PC-9 (cell line): ENCODE results near the gene ACOXL. TPM values are rescaled to one million over a fixed set of nuclear protein-coding genes. Genes with fewer than 3 reads are reported as not detected.
"Not testable (repeated sequence)": the region's sequence is repeated elsewhere in the genome, so short reads cannot be mapped to it uniquely, and the experiment has no call there.

Experiments used
- BruUV-seq: library from RNA; stranded (reverse); fragments of 400-500 nt; replicated peaks from 2 replicates; lab custom pipeline; 2021; lab: Mats Ljungman, UMichigan
- CTCF ChIA-PET: fragments of 300-600 bp; sonication (Branson Sonifier 250); formaldehyde crosslinking; loops from one replicate; lab custom pipeline; 2022; ENCODE audit warnings: antibody characterized with exemption; lab: Charles Lee
- POLR2A ChIA-PET: fragments of 300-600 bp; sonication (Branson Sonifier 250); formaldehyde crosslinking; loops from one replicate; lab custom pipeline; 2022; ENCODE audit warnings: antibody characterized with exemption; ENCODE audit not compliant: unreplicated experiment; lab: Charles Lee
- DNase-seq, 2 experiments: peaks; one replicate each; pipeline versions ENCODE4 v3.0.0 to v3.0.0-alpha.2; 2015 to 2022; ENCODE audit warnings: mixed read lengths in 1 of 2
- H2AFZ ChIP-seq: fragments of 200-600 bp; sonication (generic); 2 replicates; pipeline ENCODE4 v1.8.1; 2017; ENCODE audit warnings: antibody characterized with exemption
- H3F3A ChIP-seq: fragments of 200-600 bp; sonication (generic); 2 replicates; pipeline ENCODE4 v1.8.1; 2017; ENCODE audit warnings: antibody characterized with exemption, mild to moderate bottlenecking, low read depth; ENCODE audit not compliant: insufficient read depth
- H3K27ac ChIP-seq: fragments of 200-600 bp; sonication (generic); 2 replicates; pipeline ENCODE4 v1.6.1; 2016; ENCODE audit warnings: mixed run types
- H3K27me3 ChIP-seq: fragments of 200-600 bp; sonication (generic); 2 replicates; pipeline ENCODE4 v1.6.1; 2016; ENCODE audit warnings: low read depth, mixed run types; ENCODE audit not compliant: insufficient read depth
- H3K36me3 ChIP-seq: fragments of 200-600 bp; sonication (generic); 2 replicates; pipeline ENCODE4 v1.6.1; 2016; ENCODE audit warnings: low read depth, mixed run types
- H3K4me1 ChIP-seq: fragments of 200-600 bp; sonication (generic); replicated peaks from 2 replicates; pipeline ENCODE4 v1.6.1; 2016; ENCODE audit warnings: mixed run types; ENCODE audit not compliant: insufficient read depth
- H3K4me2 ChIP-seq: fragments of 200-600 bp; sonication (generic); 2 replicates; pipeline ENCODE4 v1.6.1; 2017; ENCODE audit warnings: mixed run types
- H3K4me3 ChIP-seq: fragments of 200-600 bp; sonication (generic); 2 replicates; pipeline ENCODE4 v1.6.1; 2016; ENCODE audit warnings: mixed run types
- H3K79me2 ChIP-seq: fragments of 200-600 bp; sonication (generic); 2 replicates; pipeline ENCODE4 v1.6.1; 2017; ENCODE audit warnings: low read depth, mixed run types
- H3K9me2 ChIP-seq: fragments of 200-600 bp; sonication (generic); 2 replicates; pipeline ENCODE4 v1.8.1; 2017; ENCODE audit warnings: mild to moderate bottlenecking; ENCODE audit not compliant: insufficient read depth
- H3K9me3 ChIP-seq: fragments of 200-600 bp; sonication (generic); 2 replicates; pipeline ENCODE4 v1.8.1; 2016; ENCODE audit warnings: low read depth; ENCODE audit not compliant: insufficient read depth
- H4K20me1 ChIP-seq: fragments of 200-600 bp; sonication (generic); 2 replicates; pipeline ENCODE4 v1.8.1; 2017; ENCODE audit not compliant: insufficient read depth
- EZH2 ChIP-seq: fragments of 200-600 bp; sonication (generic); IDR thresholded peaks from 2 replicates; pipeline ENCODE4 v1.8.0; 2017; ENCODE audit warnings: antibody characterized with exemption, low read depth
- intact Hi-C: fragments of 100-400 bp; cut with micrococcal nuclease; formaldehyde crosslinking; loops from one replicate; pipeline ENCODE4 v1.10.0; 2022; ENCODE audit not compliant: unreplicated experiment
- total RNA-seq: library from RNA; stranded (reverse); gene quantifications from 2 replicates; pipeline ENCODE4 v1.2.3, GENCODE V29; 2021
- TF ChIP-seq, protein P1 (sequence below): fragments of 200-600 bp; sonication (generic); conservative IDR thresholded peaks from 2 replicates; pipeline ENCODE4 v1.6.1; 2017; ENCODE audit warnings: mixed run types, antibody characterized with exemption, mild to moderate bottlenecking, moderate library complexity

ACOXL gene
- total RNA-seq, 1 experiment from 2014 or later, result 10.7 TPM

DNA sequence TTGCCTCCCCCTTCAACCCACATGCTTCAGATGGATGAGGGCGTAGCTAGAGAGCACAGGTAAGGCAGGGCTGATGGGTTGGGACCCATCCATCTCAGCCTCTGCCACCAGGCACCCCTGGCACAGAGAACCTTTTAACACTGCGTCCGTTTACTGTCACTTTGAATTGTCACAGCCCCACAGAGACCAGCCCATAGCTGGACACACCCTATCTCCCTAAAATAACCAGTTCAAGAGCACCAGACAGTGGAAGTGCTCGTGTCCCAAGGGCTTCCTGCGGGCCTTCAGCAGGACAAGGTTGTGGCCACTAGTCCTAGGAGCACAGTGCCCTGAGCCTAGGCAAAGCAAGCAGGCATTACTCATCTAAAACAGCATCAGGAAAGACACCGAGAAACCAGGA, 34.1 kb upstream of the ACOXL start:
- CTCF ChIA-PET, H3K4me1 ChIP-seq, H3K4me3 ChIP-seq, H3K9me2 ChIP-seq, H3K36me3 ChIP-seq, POLR2A ChIA-PET, H2AFZ ChIP-seq, intact Hi-C loops, H3K9me3 ChIP-seq, H4K20me1 ChIP-seq, H3K27me3 ChIP-seq, DNase-seq, H3K4me2 ChIP-seq, H3F3A ChIP-seq, H3K27ac ChIP-seq, BruUV-seq, H3K79me2 ChIP-seq: not testable (repeated sequence)

DNA sequence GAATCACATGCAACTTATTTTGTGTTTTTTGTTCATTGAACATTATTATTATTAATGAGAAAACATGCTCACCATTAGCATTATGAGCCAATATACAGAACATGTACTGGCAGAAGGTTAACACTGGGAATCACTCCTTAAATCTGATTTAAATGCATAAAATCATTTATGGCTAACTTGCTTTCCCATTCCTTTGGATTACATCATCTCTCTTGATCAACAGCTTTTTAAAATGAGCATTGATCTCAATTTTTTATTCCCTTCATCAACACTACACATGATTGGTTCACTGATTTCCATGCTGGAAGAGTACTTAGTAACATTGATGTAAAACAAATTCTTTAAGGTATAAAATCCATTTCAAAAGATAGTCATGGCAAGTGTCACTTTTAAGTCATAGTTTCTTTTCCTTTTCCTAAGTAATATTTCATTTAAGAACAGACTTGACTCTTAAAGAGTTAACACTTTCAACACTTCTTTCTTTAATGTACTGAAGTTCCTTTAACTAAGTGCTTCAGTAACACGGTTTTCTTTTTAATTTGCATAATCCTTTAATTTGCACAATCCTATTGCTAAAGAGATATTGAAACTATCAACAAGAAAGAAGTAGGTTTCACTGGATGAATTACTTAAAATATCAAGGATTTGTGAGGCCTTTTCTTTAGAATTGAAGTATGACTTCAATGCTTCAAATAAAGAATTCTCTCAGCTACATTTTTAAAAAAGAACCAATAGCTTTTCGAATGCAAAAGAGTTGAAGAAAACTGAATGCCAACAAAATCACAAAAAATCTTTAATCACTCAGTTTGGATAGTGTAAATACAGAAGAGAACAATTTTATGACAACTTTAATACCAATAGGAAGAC, 29.6 kb upstream of the ACOXL start:
- no TSS peak for BruUV-seq
- H3K4me1 ChIP-seq, result no peaks in the 10 kb centered on the region
- no peaks in the 10 kb centered on the region for H3K9me3 ChIP-seq
- H3K4me3 ChIP-seq, result no peak overlapping the region
- ChIA-PET POLR2A (no interaction called here), CTCF (no interaction called here)
- no peak overlapping the region for H2AFZ ChIP-seq
- TF ChIP-seq, protein P1, sequence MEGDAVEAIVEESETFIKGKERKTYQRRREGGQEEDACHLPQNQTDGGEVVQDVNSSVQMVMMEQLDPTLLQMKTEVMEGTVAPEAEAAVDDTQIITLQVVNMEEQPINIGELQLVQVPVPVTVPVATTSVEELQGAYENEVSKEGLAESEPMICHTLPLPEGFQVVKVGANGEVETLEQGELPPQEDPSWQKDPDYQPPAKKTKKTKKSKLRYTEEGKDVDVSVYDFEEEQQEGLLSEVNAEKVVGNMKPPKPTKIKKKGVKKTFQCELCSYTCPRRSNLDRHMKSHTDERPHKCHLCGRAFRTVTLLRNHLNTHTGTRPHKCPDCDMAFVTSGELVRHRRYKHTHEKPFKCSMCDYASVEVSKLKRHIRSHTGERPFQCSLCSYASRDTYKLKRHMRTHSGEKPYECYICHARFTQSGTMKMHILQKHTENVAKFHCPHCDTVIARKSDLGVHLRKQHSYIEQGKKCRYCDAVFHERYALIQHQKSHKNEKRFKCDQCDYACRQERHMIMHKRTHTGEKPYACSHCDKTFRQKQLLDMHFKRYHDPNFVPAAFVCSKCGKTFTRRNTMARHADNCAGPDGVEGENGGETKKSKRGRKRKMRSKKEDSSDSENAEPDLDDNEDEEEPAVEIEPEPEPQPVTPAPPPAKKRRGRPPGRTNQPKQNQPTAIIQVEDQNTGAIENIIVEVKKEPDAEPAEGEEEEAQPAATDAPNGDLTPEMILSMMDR, result no peak
- TF ChIP-seq EZH2, result no peak
- no peaks in the 10 kb centered on the region for H3K79me2 ChIP-seq
- DNase-seq, result no peak
- H3K4me2 ChIP-seq, result no peak overlapping the region
- H4K20me1 ChIP-seq, result no peaks in the 10 kb centered on the region
- H3F3A ChIP-seq, result no peaks in the 10 kb centered on the region
- H3K27me3 ChIP-seq, result no peaks in the 10 kb centered on the region
- no peak overlapping the region for H3K27ac ChIP-seq
- H3K36me3 ChIP-seq, result no peaks in the 10 kb centered on the region
- intact Hi-C loops, result no loop called here
- H3K9me2 ChIP-seq, result peaks cover 9% of the 10 kb centered on the region; the same call in 1 of the 2 replicates

DNA sequence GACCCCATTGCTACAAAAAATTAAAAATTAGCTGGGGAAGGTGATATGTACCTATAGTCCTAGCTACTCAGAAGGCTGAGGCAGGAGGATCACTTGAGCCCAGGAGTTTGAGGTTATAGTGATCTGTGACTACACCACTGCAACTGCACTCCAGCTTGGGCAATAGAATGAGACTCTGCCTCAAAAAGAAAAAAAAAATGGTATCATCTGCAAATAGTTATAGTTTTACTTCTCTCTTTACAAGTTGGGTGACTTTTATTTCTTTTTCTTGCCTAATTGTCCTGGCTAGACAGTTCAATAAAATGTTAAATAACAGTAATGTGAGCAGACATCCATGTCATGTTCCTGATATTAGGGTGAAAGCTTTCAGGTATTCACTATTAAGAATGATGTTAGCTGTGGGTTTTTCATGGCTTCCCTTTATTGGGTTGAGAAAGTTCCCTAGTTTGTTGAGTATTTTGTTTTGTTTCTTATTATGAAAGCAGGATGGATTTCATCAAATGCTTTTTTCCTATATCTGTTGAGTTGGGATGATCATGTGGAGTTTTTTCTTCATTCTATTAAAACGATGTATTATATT, 24.9 kb upstream of the ACOXL start:
- no peak overlapping the region for H3K4me3 ChIP-seq
- H3K79me2 ChIP-seq, result no peaks in the 10 kb centered on the region
- peaks cover 9% of the 10 kb centered on the region; the same call in 1 of the 2 replicates for H3K9me2 ChIP-seq
- no peaks in the 10 kb centered on the region for H3K9me3 ChIP-seq
- no TSS peak for BruUV-seq
- H3F3A ChIP-seq, result no peaks in the 10 kb centered on the region
- ChIA-PET CTCF (no interaction called here), POLR2A (no interaction called here)
- no peak for TF ChIP-seq EZH2
- TF ChIP-seq, protein P1, result no peak
- H2AFZ ChIP-seq, result no peak overlapping the region
- DNase-seq, result no peak
- H3K27me3 ChIP-seq, result no peaks in the 10 kb centered on the region
- no peak overlapping the region for H3K27ac ChIP-seq
- H3K4me2 ChIP-seq, result no peak overlapping the region
- no peaks in the 10 kb centered on the region for H3K36me3 ChIP-seq
- no peaks in the 10 kb centered on the region for H3K4me1 ChIP-seq
- H4K20me1 ChIP-seq, result no peaks in the 10 kb centered on the region
- intact Hi-C loops, result no loop called here
